ENCODE results near the gene KLRC1.

GRCh38 chr12:10466311-10466710 lies 13.1 kb upstream of the KLRC1 start:
- no peak for TF ChIP-seq CTCF (IDR thresholded peaks at IDR 0.05)
- no peak for TF ChIP-seq POLR2A (IDR thresholded peaks at IDR 0.05)
